ENCODE results near the gene WNT1.

DNA sequence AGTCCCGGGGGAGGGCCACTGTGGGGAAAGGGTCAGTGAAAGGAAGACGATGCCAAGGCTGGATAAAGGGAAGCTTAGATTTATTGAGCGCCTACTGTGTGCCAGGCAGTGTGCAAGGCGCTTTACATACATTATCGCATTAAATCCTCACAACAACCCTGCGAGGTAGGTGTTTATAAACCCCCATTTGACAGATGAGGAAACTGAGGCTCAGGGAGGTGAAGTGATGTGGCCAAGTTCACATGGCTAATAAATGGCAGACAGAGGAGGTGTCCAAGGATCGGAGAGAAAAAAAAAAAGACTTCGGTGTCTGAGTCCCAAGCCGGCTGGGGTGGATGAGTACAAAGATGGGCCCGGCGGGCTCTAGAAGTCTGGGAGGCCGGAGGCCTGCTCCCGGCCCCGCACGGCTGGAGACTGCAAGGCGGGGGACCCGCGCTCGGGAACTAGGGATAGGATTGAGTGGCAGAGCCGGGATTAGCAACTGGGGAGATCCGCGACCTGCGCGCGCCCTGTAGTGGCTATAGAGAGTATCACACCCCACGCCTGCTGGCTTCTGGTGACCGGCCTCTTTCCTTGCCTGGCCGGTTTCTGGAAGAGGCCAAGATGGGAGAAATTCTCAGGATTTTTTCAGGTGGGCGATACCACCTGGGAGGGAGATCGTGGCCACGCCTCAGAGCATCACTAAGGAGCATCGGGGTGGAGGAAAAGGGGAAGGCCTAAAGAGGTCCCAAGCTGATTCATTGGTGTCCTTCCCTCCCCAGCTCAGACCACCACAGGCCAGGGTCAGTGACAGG lies 17.2 kb downstream of the WNT1 start:
- TF ChIP-seq, protein P1, sequence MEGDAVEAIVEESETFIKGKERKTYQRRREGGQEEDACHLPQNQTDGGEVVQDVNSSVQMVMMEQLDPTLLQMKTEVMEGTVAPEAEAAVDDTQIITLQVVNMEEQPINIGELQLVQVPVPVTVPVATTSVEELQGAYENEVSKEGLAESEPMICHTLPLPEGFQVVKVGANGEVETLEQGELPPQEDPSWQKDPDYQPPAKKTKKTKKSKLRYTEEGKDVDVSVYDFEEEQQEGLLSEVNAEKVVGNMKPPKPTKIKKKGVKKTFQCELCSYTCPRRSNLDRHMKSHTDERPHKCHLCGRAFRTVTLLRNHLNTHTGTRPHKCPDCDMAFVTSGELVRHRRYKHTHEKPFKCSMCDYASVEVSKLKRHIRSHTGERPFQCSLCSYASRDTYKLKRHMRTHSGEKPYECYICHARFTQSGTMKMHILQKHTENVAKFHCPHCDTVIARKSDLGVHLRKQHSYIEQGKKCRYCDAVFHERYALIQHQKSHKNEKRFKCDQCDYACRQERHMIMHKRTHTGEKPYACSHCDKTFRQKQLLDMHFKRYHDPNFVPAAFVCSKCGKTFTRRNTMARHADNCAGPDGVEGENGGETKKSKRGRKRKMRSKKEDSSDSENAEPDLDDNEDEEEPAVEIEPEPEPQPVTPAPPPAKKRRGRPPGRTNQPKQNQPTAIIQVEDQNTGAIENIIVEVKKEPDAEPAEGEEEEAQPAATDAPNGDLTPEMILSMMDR (conservative IDR thresholded peaks at IDR 0.05; ENCODE audit: low read depth, low read length) = peak; percentile 85
- TF ChIP-seq POLR2A (IDR thresholded peaks at IDR 0.05; ENCODE audit: low read depth, low read length) = no peak
- no peak for TF ChIP-seq CEBPB (IDR thresholded peaks at IDR 0.05; ENCODE audit: low read depth, low read length)
- TF ChIP-seq MXI1 (IDR thresholded peaks at IDR 0.05; ENCODE audit: borderline replicate concordance, low read depth, low read length) = no peak
- TF ChIP-seq SMC3 (IDR thresholded peaks at IDR 0.05; ENCODE audit: low read depth, low read length) = peak; percentile 68
- no peak for TF ChIP-seq BHLHE40 (IDR thresholded peaks at IDR 0.05; ENCODE audit: low read depth, low read length)
- TF ChIP-seq RAD21 (IDR thresholded peaks at IDR 0.05; ENCODE audit: low read length) = peak; percentile 84
- no peak for TF ChIP-seq MAFK (IDR thresholded peaks at IDR 0.05; ENCODE audit: low read depth, low read length)

All from IMR-90 (cell line).